Measurements from ENCODE around the gene MINDY4.

Gene MINDY4

GRCh38 chr7:30930621-30931020 is 159.4 kb downstream of the MINDY4 start:
- no peak for DNase-seq (ENCODE audit: low read depth in 2 of 2)

GRCh38 chr7:30931161-30931928 is 160.1 kb downstream of the MINDY4 start:
- no peak for DNase-seq (ENCODE audit: low read depth in 2 of 2)

GRCh38 chr7:30931929-30932540 is 160.8 kb downstream of the MINDY4 start:
- DNase-seq (ENCODE audit: low read depth in 2 of 2), result no peak

- DNase-seq (ENCODE audit: low read depth in 2 of 2), result no peak
Measured at GRCh38 chr7:30932562-30932961, 161.3 kb downstream of the MINDY4 start.

- DNase-seq (ENCODE audit: low read depth in 2 of 2), result no peak
Measured at GRCh38 chr7:30933124-30933974, 162.1 kb downstream of the MINDY4 start.

- DNase-seq (ENCODE audit: low read depth in 2 of 2), result no peak
Measured at GRCh38 chr7:30934225-30934624, 163.0 kb downstream of the MINDY4 start.

GRCh38 chr7:30934732-30935568 is 163.7 kb downstream of the MINDY4 start:
- no peak for DNase-seq (ENCODE audit: low read depth in 2 of 2)

GRCh38 chr7:30935569-30935877 is 164.3 kb downstream of the MINDY4 start:
- DNase-seq (ENCODE audit: low read depth in 2 of 2), result no peak

GRCh38 chr7:30936650-30937245 is 165.5 kb downstream of the MINDY4 start:
- no peak for DNase-seq (ENCODE audit: low read depth in 2 of 2)

- no peak for DNase-seq (ENCODE audit: low read depth in 2 of 2)
Measured at GRCh38 chr7:30937416-30937815, 166.2 kb downstream of the MINDY4 start.

- DNase-seq (ENCODE audit: low read depth in 2 of 2), result peak; percentile 54 to 56
Measured at GRCh38 chr7:30938435-30939316, 167.5 kb downstream of the MINDY4 start.

- DNase-seq (ENCODE audit: low read depth in 2 of 2), result no peak
Measured at GRCh38 chr7:30941582-30942323, 170.5 kb downstream of the MINDY4 start.
